Muscle of leg (tissue), 11 donors: ENCODE results near the gene PCNT. TPM values are rescaled to one million over a fixed set of nuclear protein-coding genes. Genes with fewer than 3 reads are reported as not detected.
A peak's percentile ranks its signal among the peaks of the same experiment; 100 is the strongest.

Experiments used
- DNase-seq: peaks from one replicate; pipeline ENCODE4 v3.0.0; 2013
- H3K27ac ChIP-seq: one replicate; pipeline ENCODE4 v1.5.1; 2013; ENCODE audit warnings: mild to moderate bottlenecking, low read length, control low read depth
- H3K27me3 ChIP-seq: one replicate; pipeline ENCODE4 v1.6.1; 2013; ENCODE audit warnings: low read length; ENCODE audit not compliant: control insufficient read depth, insufficient read depth
- H3K36me3 ChIP-seq: one replicate; pipeline ENCODE4 v1.6.1; 2013; ENCODE audit warnings: low read length; ENCODE audit not compliant: control insufficient read depth, insufficient read depth
- H3K4me1 ChIP-seq: one replicate; pipeline ENCODE4 v1.6.1; 2013; ENCODE audit warnings: low read length; ENCODE audit not compliant: control insufficient read depth, insufficient read depth
- H3K4me3 ChIP-seq: one replicate; pipeline ENCODE4 v1.5.1; 2013; ENCODE audit warnings: low read length, control low read depth
- H3K9me3 ChIP-seq: replicated peaks from 2 replicates; pipeline ENCODE4 v1.6.1; 2013; ENCODE audit warnings: low read depth, low read length; ENCODE audit not compliant: control insufficient read depth
- WGBS: methylation state at CpG from one replicate; pipeline ENCODE4 v1.1.5; 2013; ENCODE audit warnings: missing lambda C conversion rate; ENCODE audit not compliant: insufficient coverage; 5-methylcytosine and 5-hydroxymethylcytosine counted together
- polyA plus RNA-seq, 8 donors: library from polyadenylated mRNA; unstranded; fragments of 120-200 nt; gene quantifications; one replicate each; pipeline versions ENCODE4 v1.2.1 to v1.2.3, GENCODE V29; 2013; ENCODE audit warnings: inconsistent platforms in 1 of 8, low replicate concordance in 1 of 8; ENCODE audit not compliant: insufficient read length in 8 of 8, insufficient read depth in 1 of 8
- total RNA-seq: library from RNA; stranded (reverse); fragments of 120-200 nt; gene quantifications from one replicate; pipeline ENCODE4 v1.2.4, GENCODE V29; 2013

Gene PCNT
- total and polyA plus RNA-seq, 9 donors = 28.3 to 57.7 (median 47.3) TPM

DNA sequence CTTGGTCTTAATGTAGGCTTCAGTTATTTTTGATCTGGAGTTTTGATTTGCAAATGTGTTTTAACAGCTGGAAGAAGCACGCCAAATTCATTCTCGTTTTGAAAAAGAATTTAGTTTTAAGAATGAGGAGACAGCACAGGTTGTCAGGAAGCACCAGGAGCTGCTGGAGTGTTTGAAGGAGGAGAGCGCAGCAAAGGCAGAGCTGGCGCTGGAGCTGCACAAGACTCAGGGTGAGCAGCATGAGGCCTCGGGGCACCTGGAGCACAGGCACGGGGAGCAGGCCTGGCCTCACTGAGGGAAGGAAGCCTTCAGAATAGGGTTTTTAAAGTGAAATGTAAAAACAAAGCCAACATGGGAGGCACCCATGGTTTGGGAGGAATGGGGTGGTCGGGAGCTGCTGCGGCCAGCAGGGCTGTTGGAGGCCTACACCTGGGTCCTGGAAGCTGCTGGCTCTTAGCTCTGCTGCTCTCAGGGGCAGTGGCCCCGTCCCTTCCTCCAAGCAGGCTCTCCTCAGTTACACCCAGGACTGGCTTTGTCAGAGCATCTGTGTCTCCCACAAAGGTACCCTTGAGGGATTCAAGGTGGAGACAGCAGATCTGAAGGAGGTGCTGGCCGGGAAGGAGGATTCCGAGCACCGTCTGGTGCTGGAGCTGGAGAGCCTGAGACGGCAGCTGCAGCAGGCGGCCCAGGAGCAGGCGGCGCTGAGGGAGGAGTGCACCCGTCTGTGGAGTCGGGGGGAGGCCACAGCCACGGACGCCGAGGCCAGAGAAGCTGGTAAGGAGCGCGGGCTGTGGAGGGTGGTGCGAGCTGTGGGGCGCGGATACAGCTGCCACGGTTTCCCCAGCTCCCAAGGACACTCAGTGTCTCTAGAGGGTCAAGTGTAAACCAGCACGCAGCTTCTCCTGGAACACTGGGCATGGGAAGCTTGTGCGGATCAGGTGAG lies 66.9 kb downstream of the PCNT start:
- H3K27ac ChIP-seq = no peak overlapping the region

DNA sequence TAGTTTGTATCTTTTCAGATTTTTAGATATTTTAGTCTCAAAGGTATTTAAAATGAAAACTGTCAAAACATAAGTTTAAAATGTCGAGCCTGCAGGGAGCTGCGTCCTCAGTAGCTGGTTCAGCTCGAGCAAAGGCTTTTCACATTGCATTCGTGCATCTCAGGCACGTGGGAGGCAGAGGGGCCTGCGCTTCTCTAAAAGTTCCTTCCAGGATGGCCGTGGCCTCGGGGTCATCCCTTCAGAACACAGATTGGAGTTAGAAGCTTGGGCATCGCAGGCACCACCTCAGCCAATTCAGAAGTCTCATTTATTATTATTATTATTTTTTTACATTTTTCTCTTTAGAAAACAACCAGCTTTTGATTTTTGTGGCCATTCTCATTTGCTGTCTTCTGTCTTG lies 67.8 kb downstream of the PCNT start:
- Histone ChIP-seq H3K27me3 (no peaks in the 10 kb centered on the region), H3K27ac (no peak overlapping the region), H3K4me1 (peaks cover 31% of the 10 kb centered on the region), H3K36me3 (peaks cover 40% of the 10 kb centered on the region), H3K9me3 (no peaks in the 10 kb centered on the region), H3K4me3 (no peak overlapping the region)
- no peak for DNase-seq
- 83% methylated on average over 5 of the region's 9 CpGs for WGBS

More for the DNA sequence above, 66.9 kb downstream of the PCNT start:
- 85% methylated on average over 28 of the region's 29 CpGs for WGBS
- Histone ChIP-seq H3K4me3 (no peak overlapping the region), H3K36me3 (peaks cover 45% of the 10 kb centered on the region), H3K27me3 (no peaks in the 10 kb centered on the region), H3K4me1 (peaks cover 38% of the 10 kb centered on the region), H3K9me3 (no peaks in the 10 kb centered on the region)
- no peak for DNase-seq

DNA sequence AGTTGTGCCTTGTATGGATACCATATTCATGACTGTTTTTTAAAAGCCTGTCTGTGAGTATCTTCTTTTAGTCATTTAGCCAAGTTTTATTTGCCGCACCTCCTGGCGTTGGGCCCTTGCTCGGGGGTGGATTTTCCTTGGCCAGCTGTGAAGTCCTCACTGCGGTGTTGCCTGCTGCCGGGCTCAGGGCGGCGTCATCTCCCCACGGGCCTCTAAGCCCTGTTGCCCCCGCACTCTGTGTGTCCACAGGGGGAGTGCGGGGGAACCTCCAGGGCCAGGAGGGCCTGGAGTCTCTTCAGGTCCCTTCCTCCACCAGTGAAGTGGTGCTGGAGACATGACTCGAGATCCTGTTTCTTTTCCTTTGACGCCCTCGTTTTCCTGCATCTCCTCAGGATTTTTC lies 69.0 kb downstream of the PCNT start:
- WGBS = 10% methylated on average over 10 of the region's 13 CpGs
- Histone ChIP-seq H3K4me1 (peaks cover 32% of the 10 kb centered on the region), H3K27ac (peak overlapping the region; percentile 94), H3K4me3 (no peak overlapping the region), H3K36me3 (peaks cover 50% of the 10 kb centered on the region), H3K27me3 (no peaks in the 10 kb centered on the region), H3K9me3 (no peaks in the 10 kb centered on the region)
- peak; percentile 82 for DNase-seq

DNA sequence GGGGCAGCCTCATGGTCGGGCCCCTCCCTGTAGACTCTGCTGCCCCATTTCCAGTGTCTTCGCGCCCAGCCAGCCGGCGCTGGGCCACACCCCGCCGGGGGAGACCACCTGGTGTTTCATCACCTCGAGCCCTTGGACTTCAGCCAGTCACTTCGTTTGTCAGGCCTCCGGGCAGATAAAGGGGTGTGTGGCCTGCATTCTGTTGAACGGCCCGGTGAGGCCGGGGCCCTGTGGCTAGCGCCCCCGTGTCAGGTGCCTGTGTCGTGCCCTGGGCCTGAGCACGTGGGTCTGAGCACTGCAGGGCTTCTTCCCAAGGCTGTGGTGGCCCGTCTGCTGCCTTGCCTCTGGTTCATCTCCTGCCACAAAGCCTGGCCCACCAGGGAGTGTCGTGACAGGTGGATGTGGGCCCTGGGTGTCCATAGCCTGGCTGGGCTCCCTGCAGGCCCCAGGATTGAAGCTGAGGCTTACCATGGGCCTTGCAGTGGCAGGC lies 69.5 kb downstream of the PCNT start:
- H3K4me3 ChIP-seq = no peak overlapping the region

DNA sequence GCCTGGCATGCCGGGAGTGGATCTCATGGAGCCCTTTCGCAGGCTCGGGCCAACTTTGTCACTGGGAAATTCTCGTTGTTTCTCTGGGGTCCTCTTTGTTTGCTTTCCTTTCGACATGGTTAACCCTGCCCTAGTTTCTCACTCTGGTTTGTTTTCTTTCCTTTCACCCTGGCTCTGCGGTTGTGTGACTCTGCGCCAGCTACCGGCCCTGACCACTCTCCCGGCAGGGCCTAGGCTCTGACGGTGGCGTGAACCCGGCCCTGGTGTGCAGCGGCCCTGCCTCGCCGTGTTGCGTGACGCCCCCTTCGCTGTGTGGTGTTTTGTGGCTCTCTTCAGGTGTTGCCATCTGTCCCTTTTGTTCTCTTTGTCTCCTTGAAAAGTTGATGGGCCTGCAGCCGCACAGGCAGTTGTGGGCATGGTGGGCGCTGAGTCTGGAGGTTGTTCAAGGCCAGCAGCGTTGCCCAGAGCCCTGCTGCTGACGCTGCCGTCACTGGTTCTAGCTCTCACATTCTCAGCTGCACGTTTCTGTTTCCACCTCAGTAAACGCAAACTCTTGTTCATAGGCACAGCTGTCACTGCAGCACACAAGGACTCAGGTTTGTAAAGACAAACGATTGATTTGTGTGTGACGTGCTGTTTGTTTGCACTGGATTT lies 70.1 kb downstream of the PCNT start:
- H3K27ac ChIP-seq = peak overlapping the region; percentile 94
- peak; percentile 61 for DNase-seq
- peaks cover 49% of the 10 kb centered on the region for H3K36me3 ChIP-seq
- no peaks in the 10 kb centered on the region for H3K27me3 ChIP-seq
- 86% methylated on average over 20 of the region's 27 CpGs for WGBS
- no peak overlapping the region for H3K4me3 ChIP-seq
- H3K9me3 ChIP-seq = no peaks in the 10 kb centered on the region
- H3K4me1 ChIP-seq = peaks cover 32% of the 10 kb centered on the region

More for the DNA sequence above, 69.5 kb downstream of the PCNT start:
- WGBS = 66% methylated on average over 16 of the region's 19 CpGs
- H3K27me3 ChIP-seq = no peaks in the 10 kb centered on the region
- H3K36me3 ChIP-seq = peaks cover 52% of the 10 kb centered on the region
- peak overlapping the region; percentile 94 for H3K27ac ChIP-seq
- no peaks in the 10 kb centered on the region for H3K9me3 ChIP-seq
- H3K4me1 ChIP-seq = peaks cover 32% of the 10 kb centered on the region
- DNase-seq = peak; percentile 39

DNA sequence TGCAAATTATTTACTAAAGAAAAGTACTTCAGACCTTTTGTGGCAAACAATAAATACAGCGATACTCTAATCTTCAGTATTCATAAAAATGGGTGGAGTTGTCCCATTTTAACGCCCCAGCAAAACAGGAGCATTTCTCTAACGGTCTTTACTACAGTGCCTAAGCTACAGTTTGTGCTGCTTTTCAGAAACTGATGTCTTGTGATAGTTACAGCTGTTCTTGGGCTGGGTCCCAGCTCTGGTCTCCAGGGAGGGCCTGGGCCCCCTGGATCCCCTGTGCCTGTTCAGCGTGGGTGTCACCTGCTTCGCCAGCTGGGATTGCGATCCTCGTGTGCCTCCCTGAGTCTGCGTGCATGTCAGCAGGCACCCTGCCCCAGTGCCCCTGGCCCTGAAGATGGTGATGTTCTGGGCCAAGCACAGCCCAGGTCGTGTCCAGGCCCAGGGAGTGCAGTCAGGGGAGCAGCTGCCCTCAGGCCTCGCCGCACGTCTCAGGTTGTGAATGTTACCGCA lies 70.7 kb downstream of the PCNT start:
- peak overlapping the region; percentile 94 for H3K27ac ChIP-seq
- peaks cover 32% of the 10 kb centered on the region for H3K4me1 ChIP-seq
- H3K27me3 ChIP-seq = no peaks in the 10 kb centered on the region
- no peaks in the 10 kb centered on the region for H3K9me3 ChIP-seq
- no peak overlapping the region for H3K4me3 ChIP-seq
- DNase-seq = peak; percentile 66
- WGBS = 53% methylated on average over 6 of the region's 13 CpGs
- H3K36me3 ChIP-seq = peaks cover 49% of the 10 kb centered on the region

DNA sequence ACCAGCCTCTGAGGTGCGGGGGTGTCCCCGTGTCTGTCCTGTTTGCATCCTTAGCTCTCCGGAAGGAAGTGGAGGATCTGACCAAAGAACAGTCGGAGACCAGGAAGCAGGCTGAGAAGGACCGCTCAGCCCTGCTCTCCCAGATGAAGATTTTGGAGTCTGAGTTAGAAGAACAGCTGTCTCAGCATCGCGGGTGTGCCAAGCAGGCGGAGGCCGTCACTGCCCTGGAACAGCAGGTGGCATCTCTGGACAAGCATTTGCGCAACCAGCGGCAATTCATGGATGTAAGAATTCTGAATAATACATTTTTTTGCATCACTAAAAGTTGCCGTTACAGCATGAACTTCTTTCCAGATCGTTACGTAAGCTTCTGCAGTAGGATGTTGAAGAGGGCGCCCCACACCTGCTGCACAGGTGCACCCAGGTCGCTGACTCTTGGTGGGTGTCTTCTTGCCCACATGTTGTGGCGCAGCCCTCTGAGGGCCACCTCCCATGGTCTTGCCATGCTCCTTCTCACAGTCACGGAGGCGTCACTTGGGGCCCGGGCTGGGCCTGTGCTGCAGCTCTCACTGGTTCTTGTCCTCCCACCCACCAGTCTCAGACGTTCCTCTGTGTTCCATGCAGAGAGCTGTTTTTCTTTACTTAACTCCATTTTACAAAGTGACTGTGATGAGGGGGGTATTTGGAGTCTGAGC lies 73.4 kb downstream of the PCNT start:
- H3K4me3 ChIP-seq = no peak overlapping the region
- no peaks in the 10 kb centered on the region for H3K9me3 ChIP-seq
- no peaks in the 10 kb centered on the region for H3K27me3 ChIP-seq
- H3K27ac ChIP-seq = peak overlapping the region; percentile 42
- DNase-seq = peak; percentile 56
- peaks cover 49% of the 10 kb centered on the region for H3K36me3 ChIP-seq
- H3K4me1 ChIP-seq = peaks cover 31% of the 10 kb centered on the region
- WGBS = 91% methylated on average over 19 of the region's 21 CpGs

DNA sequence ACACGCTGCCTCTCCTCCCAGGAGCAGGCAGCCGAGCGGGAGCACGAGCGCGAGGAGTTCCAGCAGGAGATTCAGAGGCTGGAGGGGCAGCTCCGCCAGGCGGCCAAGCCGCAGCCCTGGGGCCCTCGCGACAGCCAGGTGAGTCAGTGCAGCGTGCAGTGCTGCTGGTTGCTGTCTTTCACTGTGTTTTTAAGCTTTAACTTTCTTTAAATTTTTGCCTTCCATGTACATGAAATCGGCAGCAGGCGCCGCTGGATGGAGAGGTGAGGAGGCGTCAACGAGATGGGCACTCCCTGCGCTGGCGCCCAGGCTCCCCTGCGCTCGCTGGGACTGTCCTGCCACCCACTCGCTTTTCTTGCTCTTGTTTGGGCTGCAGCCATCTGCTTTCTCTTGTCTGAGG lies 74.0 kb downstream of the PCNT start:
- WGBS = 94% methylated on average over 20 of the region's 22 CpGs
- H3K4me1 ChIP-seq = peaks cover 26% of the 10 kb centered on the region
- no peaks in the 10 kb centered on the region for H3K9me3 ChIP-seq
- H3K27ac ChIP-seq = no peak overlapping the region
- no peaks in the 10 kb centered on the region for H3K27me3 ChIP-seq
- no peak for DNase-seq
- peaks cover 53% of the 10 kb centered on the region for H3K36me3 ChIP-seq
- H3K4me3 ChIP-seq = no peak overlapping the region

DNA sequence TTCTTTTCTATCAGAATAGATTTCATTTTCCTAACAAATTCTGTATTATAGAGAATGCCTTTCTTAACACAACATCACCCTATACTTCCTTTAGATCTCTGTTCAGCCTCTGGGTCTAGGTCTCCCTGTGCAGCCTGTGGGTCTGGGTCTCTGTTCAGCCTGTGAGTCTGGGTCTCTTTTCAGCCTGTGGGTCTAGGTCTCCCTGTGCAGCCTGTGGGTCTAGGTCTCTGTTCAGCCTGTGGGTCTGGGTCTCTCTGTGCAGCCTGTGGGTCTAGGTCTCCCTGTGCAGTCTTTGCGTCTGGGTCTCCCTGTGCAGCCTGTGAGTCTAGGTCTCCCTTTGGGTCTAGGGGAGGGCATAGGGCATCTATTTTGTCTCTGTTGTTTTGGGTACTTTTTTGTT lies 75.2 kb downstream of the PCNT start:
- WGBS = no CpG with 5 or more reads among the region's 1 CpG
- Histone ChIP-seq H3K27ac (no peak overlapping the region), H3K27me3 (no peaks in the 10 kb centered on the region), H3K4me1 (peaks cover 15% of the 10 kb centered on the region), H3K9me3 (no peaks in the 10 kb centered on the region), H3K4me3 (no peak overlapping the region), H3K36me3 (peaks cover 57% of the 10 kb centered on the region)
- DNase-seq = no peak
